ENCODE results near the gene HOXB3. TPM values are rescaled to one million over a fixed set of nuclear protein-coding genes. Genes with fewer than 3 reads are reported as not detected.

Gene HOXB3
- polyA plus RNA-seq, 1 of the 3 experiments (the other 2 are of a cell fraction): 0.46 TPM

- Histone ChIP-seq H3K9ac (no peak overlapping the region), H4K20me1 (ENCODE audit: insufficient read depth) (peaks cover 26% of the 10 kb centered on the region), H3K27me3 (ENCODE audit: insufficient read depth) (peaks cover 99% of the 10 kb centered on the region), H3K4me1 (ENCODE audit: control insufficient read depth in 1 of 2, insufficient read depth in 2 of 2, low read depth in 1 of 2, low read length in 1 of 2) (no peaks in the 10 kb centered on the region; a peak in 1 of 4 replicates), H3K4me2 (peak overlapping the region; percentile 37; the same call in 1 of the 2 replicates), H3F3A (replicated peaks; ENCODE audit: insufficient read depth) (no peaks in the 10 kb centered on the region), H3K79me2 (ENCODE audit: insufficient read depth) (no peaks in the 10 kb centered on the region), H2AFZ (ENCODE audit: low read depth) (no peak overlapping the region), H3K4me3 (ENCODE audit: low read depth in 2 of 2, low read length in 1 of 2) (0 out of 4 replicates have a peak overlapping the region, but pooled peaks of 1 of the 2 experiments have one; percentile 15), H3K9me2 (no peaks in the 10 kb centered on the region), H3K27ac (ENCODE audit: low read depth in 2 of 2, low read length in 1 of 2) (no peak overlapping the region), H3K9me3 (no peaks in the 10 kb centered on the region), H3K36me3 (replicated peaks in 1 of 2; ENCODE audit: control insufficient read depth in 1 of 2, insufficient read depth in 2 of 2, low read length in 1 of 2) (no peaks in the 10 kb centered on the region)
- ChIA-PET CTCF (interaction anchor here (0.5 to 3.5 kb wide), 19 partner anchors 10 to 587 kb away, joined by 3 to 24 read pairs (median 4); partner anchors contain the start of genes HOXB5 and HOXB9), POLR2A (no interaction called here)
- 2% methylated on average over 65 of the region's 67 CpGs for WGBS (ENCODE audit: low lambda C conversion rate)
- no peak for TF ChIP-seq SIN3A (IDR thresholded peaks at IDR 0.05; ENCODE audit: borderline replicate concordance, low read depth, low read length)
- no peak for TF ChIP-seq MEF2A (IDR thresholded peaks at IDR 0.05; ENCODE audit: borderline replicate concordance, low read depth)
- TF ChIP-seq MAX (IDR thresholded peaks at IDR 0.05; ENCODE audit: low read depth): no peak
- TF ChIP-seq, protein P1, sequence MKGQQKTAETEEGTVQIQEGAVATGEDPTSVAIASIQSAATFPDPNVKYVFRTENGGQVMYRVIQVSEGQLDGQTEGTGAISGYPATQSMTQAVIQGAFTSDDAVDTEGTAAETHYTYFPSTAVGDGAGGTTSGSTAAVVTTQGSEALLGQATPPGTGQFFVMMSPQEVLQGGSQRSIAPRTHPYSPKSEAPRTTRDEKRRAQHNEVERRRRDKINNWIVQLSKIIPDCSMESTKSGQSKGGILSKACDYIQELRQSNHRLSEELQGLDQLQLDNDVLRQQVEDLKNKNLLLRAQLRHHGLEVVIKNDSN (IDR thresholded peaks at IDR 0.05; ENCODE audit: borderline replicate concordance, low read depth): no peak
- TF ChIP-seq SMC3 (IDR thresholded peaks at IDR 0.05; ENCODE audit: low read depth, low read length): no peak
- TF ChIP-seq, protein P2, sequence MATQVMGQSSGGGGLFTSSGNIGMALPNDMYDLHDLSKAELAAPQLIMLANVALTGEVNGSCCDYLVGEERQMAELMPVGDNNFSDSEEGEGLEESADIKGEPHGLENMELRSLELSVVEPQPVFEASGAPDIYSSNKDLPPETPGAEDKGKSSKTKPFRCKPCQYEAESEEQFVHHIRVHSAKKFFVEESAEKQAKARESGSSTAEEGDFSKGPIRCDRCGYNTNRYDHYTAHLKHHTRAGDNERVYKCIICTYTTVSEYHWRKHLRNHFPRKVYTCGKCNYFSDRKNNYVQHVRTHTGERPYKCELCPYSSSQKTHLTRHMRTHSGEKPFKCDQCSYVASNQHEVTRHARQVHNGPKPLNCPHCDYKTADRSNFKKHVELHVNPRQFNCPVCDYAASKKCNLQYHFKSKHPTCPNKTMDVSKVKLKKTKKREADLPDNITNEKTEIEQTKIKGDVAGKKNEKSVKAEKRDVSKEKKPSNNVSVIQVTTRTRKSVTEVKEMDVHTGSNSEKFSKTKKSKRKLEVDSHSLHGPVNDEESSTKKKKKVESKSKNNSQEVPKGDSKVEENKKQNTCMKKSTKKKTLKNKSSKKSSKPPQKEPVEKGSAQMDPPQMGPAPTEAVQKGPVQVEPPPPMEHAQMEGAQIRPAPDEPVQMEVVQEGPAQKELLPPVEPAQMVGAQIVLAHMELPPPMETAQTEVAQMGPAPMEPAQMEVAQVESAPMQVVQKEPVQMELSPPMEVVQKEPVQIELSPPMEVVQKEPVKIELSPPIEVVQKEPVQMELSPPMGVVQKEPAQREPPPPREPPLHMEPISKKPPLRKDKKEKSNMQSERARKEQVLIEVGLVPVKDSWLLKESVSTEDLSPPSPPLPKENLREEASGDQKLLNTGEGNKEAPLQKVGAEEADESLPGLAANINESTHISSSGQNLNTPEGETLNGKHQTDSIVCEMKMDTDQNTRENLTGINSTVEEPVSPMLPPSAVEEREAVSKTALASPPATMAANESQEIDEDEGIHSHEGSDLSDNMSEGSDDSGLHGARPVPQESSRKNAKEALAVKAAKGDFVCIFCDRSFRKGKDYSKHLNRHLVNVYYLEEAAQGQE (IDR thresholded peaks at IDR 0.05; ENCODE audit: low read depth, low read length): no peak
- TF ChIP-seq TAF1 (IDR thresholded peaks at IDR 0.05; ENCODE audit: borderline replicate concordance, low read depth, low read length): no peak
- no peak for TF ChIP-seq EP300 (IDR thresholded peaks at IDR 0.05; ENCODE audit: borderline replicate concordance in 1 of 2, low read depth in 1 of 2, low read length in 1 of 2)
- TF ChIP-seq CHD2 (IDR thresholded peaks at IDR 0.05; ENCODE audit: low read length, partially characterized antibody): no peak
- TF ChIP-seq TEAD4 (IDR thresholded peaks at IDR 0.05; ENCODE audit: borderline replicate concordance, insufficient read depth): no peak
- no peak for TF ChIP-seq MXI1 (IDR thresholded peaks at IDR 0.05; ENCODE audit: low read depth, low read length)
- no peak for TF ChIP-seq RXRA (IDR thresholded peaks at IDR 0.05; ENCODE audit: borderline replicate concordance, low read depth)
- no peak for TF ChIP-seq NRF1 (IDR thresholded peaks at IDR 0.05; ENCODE audit: low read depth, low read length)
- no peak for TF ChIP-seq GABPA (IDR thresholded peaks at IDR 0.05; ENCODE audit: low read depth)
- DNase-seq: peak; percentile 88
Measured at GRCh38 chr17:48612854-48613691, 23.0 kb upstream of the HOXB3 start.
